ENCODE results near the gene ANO1. TPM values are rescaled to one million over a fixed set of nuclear protein-coding genes. Genes with fewer than 3 reads are reported as not detected.

The ANO1 gene
- total RNA-seq, 1 experiment from 2014 or later = 0.99 TPM

Other genes with a start within 250 kb of the ANO1 start
- gene FADD, start 125.0 kb downstream of the ANO1 start, total RNA-seq (2014; rRNA removed; shearing (Covaris generic); ENCODE audit: low replicate concordance) = 37.8 and 91.0 TPM in 2 replicates
- 19.8 and 26.7 TPM in 2 replicates for gene PPFIA1, start 192.4 kb downstream of the ANO1 start, total RNA-seq (2014; rRNA removed; shearing (Covaris generic); ENCODE audit: low replicate concordance)

Data from MG63 (cell line).